Esophagus squamous epithelium (tissue), 5 donors: ENCODE results near the gene PNPLA8. TPM values are rescaled to one million over a fixed set of nuclear protein-coding genes. Genes with fewer than 3 reads are reported as not detected.
"Not testable (repeated sequence)": the region's sequence is repeated elsewhere in the genome, so short reads cannot be mapped to it uniquely, and the experiment has no call there.

Experiments
- DNase-seq: peaks from one replicate; lab custom pipeline; 2025; lab: John Stamatoyannopoulos, UW
- H3K27ac ChIP-seq, 4 donors: fragments of 200-600 bp; sonication (generic); one replicate each; pipeline ENCODE4 v1.5.1; 2016 to 2019; ENCODE audit warnings: mild to moderate bottlenecking in 1 of 4
- H3K27me3 ChIP-seq, 4 donors: fragments of 200-600 bp; sonication (generic); 1 replicate in 3 of 4; 2 replicates in 1 of 4; pipeline versions ENCODE4 v1.5.1 to v1.6.0; 2017 to 2021; ENCODE audit warnings: antibody characterized with exemption in 1 of 4
- H3K36me3 ChIP-seq, 3 donors: fragments of 200-600 bp; sonication (generic); one replicate each; pipeline ENCODE4 v1.5.1; 2016 to 2019
- H3K4me1 ChIP-seq, 3 donors: fragments of 200-600 bp; sonication (generic); one replicate each; pipeline ENCODE4 v1.5.1; 2017 to 2019
- H3K4me3 ChIP-seq, 4 donors: fragments of 200-600 bp; sonication (generic); 1 replicate in 3 of 4; 2 replicates in 1 of 4; pipeline ENCODE4 v1.5.1; 2016 to 2019; ENCODE audit warnings: mild to moderate bottlenecking in 2 of 4, moderate library complexity in 1 of 4
- H3K9me3 ChIP-seq, 3 donors: fragments of 200-600 bp; sonication (generic); one replicate each; pipeline ENCODE4 v1.5.1; 2016 to 2019
- POLR2A ChIP-seq, 4 donors: fragments of 450-650 bp; IDR thresholded peaks; one replicate each; pipeline ENCODE4 v1.6.1; 2017; ENCODE audit warnings: antibody characterized with exemption in 4 of 4, mild to moderate bottlenecking in 4 of 4, moderate library complexity in 3 of 4
- WGBS, 2 donors: methylation state at CpG; one replicate each; pipeline ENCODE4 v1.1.5; 2018; 5-methylcytosine and 5-hydroxymethylcytosine counted together
- intact Hi-C: fragments of 100-400 bp; cut with DNase I; formaldehyde crosslinking; loops from one replicate; pipeline ENCODE4 v1.15.0; 2022
- total RNA-seq, 4 donors: library from RNA; depleted of rRNA; stranded (reverse); fragments of >200 nt; gene quantifications; one replicate each; pipeline ENCODE4 v1.1.0, GENCODE V29; 2016
- TF ChIP-seq, protein P1 (sequence below), 6 experiments: fragments of 450-650 bp in 4 of 6; fragments of 200-600 bp in 2 of 6; sonication (generic) in 2 of 6; IDR thresholded peaks; one replicate each; pipeline ENCODE4 v1.5.1; 2016 to 2019; ENCODE audit warnings: antibody characterized with exemption in 6 of 6, mild to moderate bottlenecking in 4 of 6, moderate library complexity in 4 of 6
- donor health status: DM: yes; HTN: yes; CAD: no.

The PNPLA8 gene
- total RNA-seq, 4 donors from 2014 or later, result 15.8 to 30.7 (median 25.7) TPM

DNA sequence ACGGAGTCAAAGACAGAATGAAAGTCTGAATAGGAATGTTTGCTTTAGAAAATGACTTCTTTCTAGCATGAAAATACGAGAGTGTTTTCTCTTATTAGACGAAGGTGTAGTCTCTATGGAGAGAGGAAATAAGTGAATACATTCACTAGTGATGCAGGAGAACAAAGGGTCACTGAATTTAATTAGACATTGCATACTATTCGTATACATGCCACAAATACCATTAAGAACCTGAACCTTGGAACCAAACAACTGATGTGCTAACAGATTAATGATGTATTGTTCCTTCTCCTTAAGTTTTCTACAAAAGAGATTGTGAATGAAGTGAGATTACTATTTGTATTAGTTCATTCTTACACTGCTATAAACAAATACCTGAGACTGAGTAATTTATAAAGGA lies 33.3 kb upstream of the PNPLA8 start:
- H3K4me1 ChIP-seq, result no peaks in the 10 kb centered on the region
- H3K4me3 ChIP-seq, result no peak overlapping the region
- peaks cover 0 to 14% (median 0%) of the 10 kb centered on the region in 3 donors for H3K36me3 ChIP-seq
- WGBS, 2 donors, result 66 to 72% methylated on average over 4 of the region's 4 CpGs
- no peaks in the 10 kb centered on the region for H3K27me3 ChIP-seq
- H3K27ac ChIP-seq, result no peak overlapping the region
- intact Hi-C loops, result no loop called here
- DNase-seq, result no peak
- H3K9me3 ChIP-seq, result peaks cover 4 to 21% (median 14%) of the 10 kb centered on the region in 3 donors
- TF ChIP-seq POLR2A (IDR thresholded peaks at IDR 0.05), result no peak
- TF ChIP-seq, protein P1, sequence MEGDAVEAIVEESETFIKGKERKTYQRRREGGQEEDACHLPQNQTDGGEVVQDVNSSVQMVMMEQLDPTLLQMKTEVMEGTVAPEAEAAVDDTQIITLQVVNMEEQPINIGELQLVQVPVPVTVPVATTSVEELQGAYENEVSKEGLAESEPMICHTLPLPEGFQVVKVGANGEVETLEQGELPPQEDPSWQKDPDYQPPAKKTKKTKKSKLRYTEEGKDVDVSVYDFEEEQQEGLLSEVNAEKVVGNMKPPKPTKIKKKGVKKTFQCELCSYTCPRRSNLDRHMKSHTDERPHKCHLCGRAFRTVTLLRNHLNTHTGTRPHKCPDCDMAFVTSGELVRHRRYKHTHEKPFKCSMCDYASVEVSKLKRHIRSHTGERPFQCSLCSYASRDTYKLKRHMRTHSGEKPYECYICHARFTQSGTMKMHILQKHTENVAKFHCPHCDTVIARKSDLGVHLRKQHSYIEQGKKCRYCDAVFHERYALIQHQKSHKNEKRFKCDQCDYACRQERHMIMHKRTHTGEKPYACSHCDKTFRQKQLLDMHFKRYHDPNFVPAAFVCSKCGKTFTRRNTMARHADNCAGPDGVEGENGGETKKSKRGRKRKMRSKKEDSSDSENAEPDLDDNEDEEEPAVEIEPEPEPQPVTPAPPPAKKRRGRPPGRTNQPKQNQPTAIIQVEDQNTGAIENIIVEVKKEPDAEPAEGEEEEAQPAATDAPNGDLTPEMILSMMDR (IDR thresholded peaks at IDR 0.05), result no peak

DNA sequence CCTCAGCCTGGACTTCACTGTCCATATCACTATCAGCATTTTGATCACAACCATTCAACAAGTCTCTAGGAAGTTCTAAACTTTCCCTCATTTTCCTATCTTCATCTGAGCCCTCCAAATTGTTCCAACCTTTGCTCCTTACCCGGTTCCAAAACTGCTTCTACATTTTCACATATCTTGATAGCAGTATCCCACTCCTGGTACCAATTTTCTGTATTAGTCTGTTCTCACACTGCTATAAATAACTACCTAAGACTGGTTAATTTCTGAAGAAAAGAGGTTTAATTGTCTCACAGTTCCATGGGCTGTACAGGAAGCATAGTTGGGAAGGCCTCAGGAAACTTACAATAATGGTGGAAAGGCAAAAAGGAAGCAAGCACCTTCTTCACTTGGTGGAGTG lies 31.7 kb upstream of the PNPLA8 start:
- Histone ChIP-seq H3K27me3 (no peaks in the 10 kb centered on the region), H3K9me3 (peaks cover 4 to 21% (median 14%) of the 10 kb centered on the region in 3 donors), H3K4me3 (no peak overlapping the region), H3K27ac (no peak overlapping the region), H3K36me3 (peaks cover 0 to 10% (median 0%) of the 10 kb centered on the region in 3 donors), H3K4me1 (no peaks in the 10 kb centered on the region)
- intact Hi-C loops, result no loop called here
- 89 to 96% methylated on average over 1 of the region's 1 CpG for WGBS, 2 donors
- TF ChIP-seq POLR2A (IDR thresholded peaks at IDR 0.05), result no peak
- TF ChIP-seq, protein P1 (IDR thresholded peaks at IDR 0.05), result no peak
- DNase-seq, result no peak

DNA sequence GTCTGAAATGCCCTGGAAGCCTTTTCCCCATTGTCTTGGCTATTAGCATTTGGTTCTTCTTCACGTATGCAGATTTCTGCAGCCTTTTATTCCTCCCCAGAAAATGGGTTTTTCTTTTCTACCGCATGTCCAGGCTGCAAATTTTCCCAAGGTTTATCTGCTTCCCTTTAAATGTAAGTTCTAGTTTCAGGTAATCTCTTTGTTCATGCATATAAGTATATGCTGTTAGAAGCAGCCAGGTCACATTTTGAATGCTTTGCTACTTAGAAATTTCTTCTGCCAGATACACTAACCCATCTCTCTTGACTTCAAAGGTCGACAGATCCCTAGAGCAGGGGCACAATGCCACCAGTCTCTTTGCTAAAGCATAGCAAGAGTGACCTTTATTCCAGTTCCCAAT lies 31.3 kb upstream of the PNPLA8 start:
- Histone ChIP-seq H3K4me3 (no peak overlapping the region), H3K27ac (no peak overlapping the region), H3K27me3 (no peaks in the 10 kb centered on the region), H3K9me3 (peaks cover 4 to 21% (median 14%) of the 10 kb centered on the region in 3 donors), H3K36me3 (peaks cover 0 to 10% (median 0%) of the 10 kb centered on the region in 3 donors), H3K4me1 (no peaks in the 10 kb centered on the region)
- intact Hi-C loops, result no loop called here
- no peak for DNase-seq
- TF ChIP-seq POLR2A (IDR thresholded peaks at IDR 0.05), result no peak
- TF ChIP-seq, protein P1 (IDR thresholded peaks at IDR 0.05), result no peak
- 95 to 98% methylated on average over 3 of the region's 3 CpGs for WGBS, 2 donors

DNA sequence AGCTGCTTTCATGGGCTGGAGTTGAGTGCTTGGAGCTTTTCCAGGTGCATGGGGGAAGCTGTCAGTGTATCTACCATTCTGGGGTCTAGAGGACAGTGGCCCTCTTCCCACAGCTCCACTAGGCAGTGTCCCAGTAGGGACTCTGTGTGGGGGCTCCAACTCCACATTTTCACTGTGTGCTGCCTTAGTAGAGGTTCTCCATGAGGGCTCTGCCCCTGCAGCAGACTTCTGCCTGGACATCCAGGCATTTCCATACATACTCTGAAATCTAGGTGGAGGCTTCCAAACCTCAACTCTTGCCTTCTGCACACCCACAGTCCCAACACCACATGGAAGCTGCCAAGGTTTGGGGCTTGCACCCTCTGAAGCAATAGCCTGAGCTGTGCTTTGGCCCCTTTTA lies 30.7 kb upstream of the PNPLA8 start:
- H3K9me3 ChIP-seq, result peaks cover 4 to 21% (median 13%) of the 10 kb centered on the region in 3 donors
- H3K36me3 ChIP-seq, H3K27ac ChIP-seq, H3K27me3 ChIP-seq, intact Hi-C loops, H3K4me3 ChIP-seq, DNase-seq, H3K4me1 ChIP-seq: not testable (repeated sequence)

DNA sequence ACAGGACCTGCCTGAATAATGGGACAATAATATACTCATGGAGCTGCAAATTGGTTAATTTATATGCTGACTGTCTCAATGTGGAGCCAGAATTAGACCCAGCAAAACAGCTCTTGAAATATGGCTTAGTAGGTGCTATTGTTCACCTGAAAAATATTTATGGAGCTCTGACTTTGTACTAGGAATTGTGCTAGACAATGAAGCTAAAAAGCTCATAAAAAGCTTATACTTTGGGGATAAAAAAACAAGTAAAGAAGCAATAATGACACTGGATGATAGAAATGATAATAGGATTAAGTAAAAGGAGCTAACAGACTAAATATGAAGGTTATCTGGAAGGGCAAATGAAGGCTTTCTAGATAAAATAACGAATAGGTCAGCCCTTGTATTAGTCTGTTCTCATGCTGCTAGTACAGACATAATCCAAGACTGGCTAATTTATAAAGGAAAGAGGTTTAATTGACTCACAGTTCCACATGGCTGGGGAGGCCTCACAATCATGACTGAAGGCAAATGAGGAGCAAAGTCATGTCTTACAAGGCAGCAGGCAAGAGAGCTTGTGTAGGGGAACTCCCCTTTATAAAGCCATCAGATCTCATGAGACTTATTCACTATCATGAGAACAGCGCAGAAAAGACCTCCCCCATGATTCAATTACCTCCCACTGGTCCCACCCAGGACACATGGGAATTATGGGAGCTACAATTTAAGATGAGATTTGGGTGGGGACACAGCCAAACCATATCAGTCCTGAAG lies 22.4 kb upstream of the PNPLA8 start:
- H3K36me3 ChIP-seq, H3K4me1 ChIP-seq, H3K9me3 ChIP-seq, H3K27ac ChIP-seq, DNase-seq, intact Hi-C loops, H3K4me3 ChIP-seq, H3K27me3 ChIP-seq: not testable (repeated sequence)
- 72 to 92% methylated on average over 2 of the region's 2 CpGs for WGBS, 2 donors

DNA sequence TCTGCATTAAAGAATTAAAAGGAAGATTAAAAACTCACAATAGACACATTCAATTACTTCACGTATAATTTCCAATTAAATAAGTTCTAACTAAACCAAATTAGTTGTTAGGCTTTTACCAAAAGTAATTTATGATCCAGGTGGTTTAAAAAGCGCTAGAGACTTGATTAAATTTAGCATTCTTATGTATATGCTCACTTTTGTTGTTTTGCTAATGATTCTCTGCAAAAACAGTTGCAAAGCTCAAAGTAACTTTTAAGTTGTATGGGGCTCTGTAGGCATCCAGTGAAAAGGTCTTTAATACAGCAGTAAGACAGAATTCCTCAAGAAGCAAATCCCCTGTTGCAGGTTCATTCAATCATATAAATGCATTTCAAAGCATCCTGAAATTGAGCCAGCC lies 15.5 kb upstream of the PNPLA8 start:
- H3K4me3 ChIP-seq, result no peak overlapping the region
- H3K27me3 ChIP-seq, result no peaks in the 10 kb centered on the region
- no peaks in the 10 kb centered on the region for H3K36me3 ChIP-seq
- no peaks in the 10 kb centered on the region for H3K9me3 ChIP-seq
- intact Hi-C loops, result no loop called here
- no peak for DNase-seq
- no peaks in the 10 kb centered on the region for H3K4me1 ChIP-seq
- WGBS, 2 donors, result 61 to 64% methylated on average over 2 of the region's 2 CpGs
- no peak for TF ChIP-seq POLR2A (IDR thresholded peaks at IDR 0.05)
- TF ChIP-seq, protein P1 (IDR thresholded peaks at IDR 0.05), result no peak
- H3K27ac ChIP-seq, result no peak overlapping the region

DNA sequence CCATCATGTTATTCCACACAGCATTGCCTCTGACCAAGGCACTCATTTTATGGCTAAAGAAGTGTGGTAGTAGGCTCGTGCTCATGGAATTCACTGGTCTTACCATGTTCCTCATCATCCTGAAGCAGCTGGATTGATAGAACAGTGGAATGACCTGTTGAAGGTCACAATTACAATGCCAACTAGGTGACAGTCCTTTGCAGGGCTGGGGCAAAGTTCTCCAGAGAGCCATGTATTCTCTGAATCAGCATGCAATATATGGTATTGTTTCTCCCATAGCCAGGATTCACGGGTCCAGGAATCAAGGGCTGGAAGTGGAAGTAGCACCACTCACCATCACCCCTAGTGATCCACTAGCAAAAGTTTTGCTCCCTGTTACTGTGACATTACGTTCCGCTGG lies 12.8 kb upstream of the PNPLA8 start:
- WGBS, 2 donors, result 79 to 88% methylated on average over 4 of the region's 4 CpGs
- H3K9me3 ChIP-seq, H3K4me1 ChIP-seq, H3K27me3 ChIP-seq, H3K27ac ChIP-seq, H3K4me3 ChIP-seq, intact Hi-C loops, H3K36me3 ChIP-seq, DNase-seq: not testable (repeated sequence)

DNA sequence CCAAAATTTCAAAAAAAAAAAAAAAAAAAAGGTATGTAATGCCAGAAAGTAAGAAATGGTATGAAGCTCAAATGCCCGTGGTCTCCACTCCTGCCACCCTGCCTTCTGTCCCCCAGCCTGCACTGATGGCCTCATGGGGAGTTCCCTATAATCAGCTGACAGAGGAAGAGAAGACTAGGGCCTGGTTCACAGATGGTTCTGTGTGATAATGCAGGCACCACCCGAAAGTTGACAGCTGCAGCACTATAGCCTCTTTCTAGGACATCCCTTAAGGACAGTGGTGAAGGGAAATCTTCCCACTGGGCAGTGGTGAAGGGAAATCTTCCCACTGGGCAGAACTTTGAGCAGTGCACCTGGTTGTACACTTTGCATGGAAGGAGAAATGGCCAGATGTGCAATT lies 12.3 kb upstream of the PNPLA8 start:
- H3K36me3 ChIP-seq, DNase-seq, H3K4me1 ChIP-seq, H3K4me3 ChIP-seq, H3K27ac ChIP-seq, H3K27me3 ChIP-seq, intact Hi-C loops, H3K9me3 ChIP-seq: not testable (repeated sequence)
- 48 to 54% methylated on average over 2 of the region's 2 CpGs for whole genome bisulfite sequencing, 2 donors
